HG02623 (cell line): ENCODE measurements around the gene LRFN5.

Experiments used
- ATAC-seq: cut with Tn5 transposase; IDR thresholded peaks from one replicate; pipeline ENCODE4 v1.9.1; 2021; ENCODE audit warnings: moderate library complexity; ENCODE audit not compliant: unreplicated experiment

LRFN5 gene

DNA sequence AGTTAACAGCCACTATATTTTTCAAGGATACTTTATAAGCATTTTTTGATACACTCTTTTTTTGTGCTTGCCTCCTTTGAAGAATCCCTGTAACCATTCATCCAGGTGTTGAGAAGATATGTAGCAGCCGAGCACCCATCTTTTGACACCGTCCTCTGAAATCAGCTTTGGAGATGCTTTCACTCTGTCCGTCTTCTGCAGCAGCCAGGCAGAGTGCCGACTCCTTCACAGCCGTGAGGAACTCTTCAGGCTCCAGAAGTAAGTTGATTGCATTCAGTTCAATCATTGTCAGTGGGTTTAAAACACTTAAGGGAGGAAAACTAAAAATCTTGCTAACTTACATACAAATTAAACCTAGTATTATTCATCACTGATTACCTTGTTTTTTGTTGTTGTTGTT is 160.1 kb downstream of the LRFN5 start:
- no peak for ATAC-seq

- ATAC-seq = no peak
Measured at GRCh38 chr14:41773536-41774279, 167.0 kb downstream of the LRFN5 start.

DNA sequence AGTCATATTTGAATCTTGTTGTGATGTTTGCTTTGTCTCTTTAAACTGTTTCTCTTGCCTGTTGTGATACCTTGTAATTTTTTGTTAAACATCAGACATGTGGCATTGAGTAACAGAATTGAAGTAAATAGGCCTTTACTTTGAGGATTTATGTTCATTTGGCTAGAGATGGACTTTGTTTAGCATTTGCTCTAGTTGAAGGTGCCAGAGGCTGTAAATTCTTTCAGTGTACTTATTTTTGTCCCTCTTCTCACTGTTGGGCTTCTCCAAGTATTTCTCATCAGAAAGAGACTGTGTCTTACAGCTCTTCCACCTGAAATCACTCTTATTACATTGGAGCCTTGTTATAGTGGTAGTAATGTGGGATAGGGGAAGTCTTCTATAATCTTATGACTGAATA is 175.8 kb downstream of the LRFN5 start:
- ATAC-seq = no peak

- no peak for ATAC-seq
Measured at GRCh38 chr14:41783403-41783802, 176.7 kb downstream of the LRFN5 start.

DNA sequence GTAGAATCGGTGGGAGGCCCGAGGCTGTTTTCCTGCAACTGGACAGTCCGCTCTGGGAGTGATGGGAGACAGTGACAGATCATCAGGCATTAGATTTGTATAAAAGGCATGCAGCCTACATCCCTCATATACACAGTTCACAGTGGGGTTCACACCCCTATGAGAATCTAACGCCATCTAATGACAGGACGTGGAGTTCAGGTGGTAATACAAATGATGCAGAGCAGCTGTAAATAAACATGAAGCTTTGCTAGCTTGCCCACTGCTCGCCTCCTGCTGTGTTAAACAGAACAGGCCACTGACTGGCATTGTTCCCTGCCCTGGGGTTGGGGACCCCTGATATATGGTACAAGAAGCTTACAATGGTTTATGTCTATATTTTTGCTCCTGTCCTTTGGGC is 179.0 kb downstream of the LRFN5 start:
- ATAC-seq = no peak

- no peak for ATAC-seq
Measured at GRCh38 chr14:41799817-41800216, 193.1 kb downstream of the LRFN5 start.

GRCh38 chr14:41805633-41806032 is 199.0 kb downstream of the LRFN5 start:
- no peak for ATAC-seq

DNA sequence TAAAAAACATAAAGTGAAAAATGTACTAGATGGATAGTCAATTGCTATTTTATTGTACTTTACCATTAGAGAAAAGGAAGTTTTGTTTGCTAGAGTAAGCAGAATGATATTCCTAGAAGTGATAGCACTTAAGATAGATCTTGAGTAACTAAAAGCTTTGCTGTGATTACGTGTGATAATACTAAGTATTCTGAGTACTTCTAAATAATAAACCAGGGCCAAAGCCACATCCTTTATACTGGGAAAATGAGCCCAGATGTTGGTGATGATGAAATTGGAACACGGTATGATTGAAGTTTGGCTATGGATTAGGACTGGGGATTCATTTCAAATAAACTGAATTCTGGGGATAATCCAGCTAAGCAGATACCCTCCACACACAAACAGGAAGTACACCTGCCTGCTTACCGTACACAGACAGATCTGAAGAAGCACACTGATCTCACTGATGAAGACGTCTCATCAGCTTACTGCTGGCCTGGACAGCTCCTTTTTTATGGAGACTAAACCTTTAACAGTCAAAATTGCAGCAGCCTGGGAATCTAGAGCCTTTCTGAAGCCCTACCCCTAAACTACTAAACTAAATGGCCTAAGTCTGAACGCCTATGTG is 199.8 kb downstream of the LRFN5 start:
- no peak for ATAC-seq

DNA sequence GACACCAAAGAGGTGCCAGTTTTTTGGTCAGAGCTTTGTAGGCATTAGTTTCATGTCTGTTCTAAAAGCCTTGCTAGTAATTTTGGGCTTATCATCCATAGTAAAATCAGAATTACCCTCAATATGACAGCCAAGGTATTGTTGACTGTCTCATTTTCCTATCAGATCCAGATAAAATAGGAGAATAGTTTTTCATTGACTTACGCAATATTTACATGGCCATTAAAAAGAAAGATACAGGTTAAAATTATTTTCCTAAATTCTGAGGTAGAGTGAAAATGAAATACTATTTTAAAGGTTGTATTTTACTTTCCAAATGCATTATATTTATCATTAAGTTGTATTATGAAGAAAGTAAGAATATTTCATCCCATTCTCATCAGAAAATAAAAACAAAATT is 203.7 kb downstream of the LRFN5 start:
- ATAC-seq = no peak

DNA sequence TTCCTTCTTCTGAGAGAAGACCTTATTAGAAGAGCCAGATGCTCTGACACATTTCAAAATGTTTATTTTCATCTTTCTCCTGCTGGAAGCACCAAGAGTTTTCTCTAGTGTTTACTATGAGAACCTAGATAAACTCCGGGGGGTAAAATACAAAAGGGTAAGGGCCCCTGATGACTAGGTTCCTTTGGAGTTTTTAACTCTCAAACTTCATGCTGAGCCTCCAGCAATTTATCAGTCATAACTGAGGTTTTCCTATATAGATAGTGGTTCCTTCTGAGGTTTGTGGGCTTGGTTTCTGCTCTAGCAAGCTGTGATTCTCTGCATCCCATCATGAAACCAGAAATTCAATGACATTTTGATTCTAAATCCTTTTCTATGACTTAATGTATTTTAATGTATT is 210.9 kb downstream of the LRFN5 start:
- no peak for ATAC-seq

GRCh38 chr14:41824441-41824840 is 217.8 kb downstream of the LRFN5 start:
- peak; percentile 58 for ATAC-seq

DNA sequence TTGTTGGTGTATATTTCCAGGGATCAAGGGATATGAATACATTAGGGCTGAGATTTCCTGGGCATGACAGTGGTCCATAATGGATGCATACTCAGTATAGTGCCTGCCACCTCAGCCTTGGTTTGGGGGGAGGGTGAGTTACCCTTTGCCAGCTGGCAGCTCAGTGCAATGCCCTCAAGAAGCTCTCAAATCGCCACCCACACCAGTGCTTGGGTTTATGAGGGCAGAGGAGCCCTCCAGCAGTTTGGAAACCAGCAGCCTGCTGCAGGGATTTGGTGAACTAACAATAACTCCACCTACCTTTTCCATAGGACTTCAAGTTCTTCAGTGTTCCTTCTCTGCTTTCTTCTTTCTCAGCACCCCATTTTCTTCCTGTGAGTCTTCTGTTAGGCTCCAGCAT is 218.9 kb downstream of the LRFN5 start:
- ATAC-seq = no peak

DNA sequence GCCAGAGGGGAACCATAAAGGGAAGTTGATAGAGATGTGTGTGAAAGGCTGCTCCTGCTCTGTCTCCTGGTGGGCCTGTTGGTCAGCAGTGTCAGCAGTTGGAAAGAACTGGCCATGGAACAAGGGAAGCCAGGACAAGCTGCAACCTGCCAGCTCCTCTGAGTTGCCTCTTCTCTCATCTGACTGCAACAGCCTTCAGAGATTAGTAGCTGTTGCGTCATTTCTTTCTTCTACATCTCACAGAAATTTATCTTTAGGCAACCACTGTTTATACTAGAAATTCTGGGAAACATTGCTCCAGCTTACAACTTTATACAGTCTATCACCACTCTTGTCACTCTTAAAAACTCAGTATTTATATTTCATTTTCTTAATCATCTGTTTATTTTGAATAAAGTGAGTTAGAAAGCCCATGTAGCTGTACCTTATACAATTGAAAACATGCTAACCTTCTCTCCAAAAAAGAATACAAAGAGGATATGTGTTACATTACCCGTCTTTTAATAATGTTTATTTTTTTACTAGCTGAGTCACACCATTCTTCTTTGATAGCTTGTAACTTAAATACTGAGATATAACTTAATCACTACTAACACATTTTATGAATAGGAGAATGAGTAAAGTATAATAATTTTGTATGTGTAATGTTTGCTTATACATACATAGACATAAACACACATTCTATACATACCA is 224.2 kb downstream of the LRFN5 start:
- ATAC-seq = no peak

- no peak for ATAC-seq
Measured at GRCh38 chr14:41839661-41840060, 233.0 kb downstream of the LRFN5 start.

GRCh38 chr14:41859336-41859735 is 252.7 kb downstream of the LRFN5 start:
- no peak for ATAC-seq

GRCh38 chr14:41860586-41860985 is 253.9 kb downstream of the LRFN5 start:
- ATAC-seq = no peak

GRCh38 chr14:41865894-41866293 is 259.2 kb downstream of the LRFN5 start:
- ATAC-seq = no peak

- ATAC-seq = no peak
Measured at GRCh38 chr14:41868396-41868795, 261.7 kb downstream of the LRFN5 start.

DNA sequence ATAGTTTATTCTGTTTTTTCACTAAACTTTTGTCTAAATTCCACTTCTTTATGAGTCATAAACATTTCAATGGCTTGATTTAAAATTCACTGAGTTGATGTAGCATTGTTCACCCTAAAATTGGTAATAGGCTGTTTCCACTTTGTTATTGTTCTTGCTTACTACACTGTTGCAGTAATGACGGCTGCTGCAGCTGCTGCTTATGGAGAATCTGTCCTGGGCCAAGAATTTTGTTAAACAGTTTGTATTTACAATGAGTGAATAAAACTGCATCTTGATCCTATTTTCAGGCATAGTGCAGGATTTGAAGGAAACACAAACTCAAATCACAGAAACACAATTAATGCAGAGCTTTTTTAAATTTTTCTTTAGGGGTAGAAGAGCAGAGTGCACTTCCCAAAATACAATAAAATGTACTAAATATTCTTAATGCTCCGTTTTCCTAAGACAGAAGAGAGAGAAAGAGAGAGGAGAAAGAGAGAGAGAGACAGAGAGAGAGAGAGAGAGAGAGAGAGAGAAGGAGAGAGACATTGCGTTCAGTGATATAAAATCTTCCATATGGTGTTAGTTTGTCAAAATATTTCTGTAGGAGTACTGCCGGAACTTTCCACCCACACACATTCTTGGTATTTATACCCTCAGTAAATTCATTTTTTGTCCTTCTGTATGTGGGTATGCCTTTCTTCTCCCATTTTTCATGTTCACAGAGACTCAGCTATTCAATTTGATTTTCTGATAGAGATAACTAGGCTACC is 266.4 kb downstream of the LRFN5 start:
- no peak for ATAC-seq

DNA sequence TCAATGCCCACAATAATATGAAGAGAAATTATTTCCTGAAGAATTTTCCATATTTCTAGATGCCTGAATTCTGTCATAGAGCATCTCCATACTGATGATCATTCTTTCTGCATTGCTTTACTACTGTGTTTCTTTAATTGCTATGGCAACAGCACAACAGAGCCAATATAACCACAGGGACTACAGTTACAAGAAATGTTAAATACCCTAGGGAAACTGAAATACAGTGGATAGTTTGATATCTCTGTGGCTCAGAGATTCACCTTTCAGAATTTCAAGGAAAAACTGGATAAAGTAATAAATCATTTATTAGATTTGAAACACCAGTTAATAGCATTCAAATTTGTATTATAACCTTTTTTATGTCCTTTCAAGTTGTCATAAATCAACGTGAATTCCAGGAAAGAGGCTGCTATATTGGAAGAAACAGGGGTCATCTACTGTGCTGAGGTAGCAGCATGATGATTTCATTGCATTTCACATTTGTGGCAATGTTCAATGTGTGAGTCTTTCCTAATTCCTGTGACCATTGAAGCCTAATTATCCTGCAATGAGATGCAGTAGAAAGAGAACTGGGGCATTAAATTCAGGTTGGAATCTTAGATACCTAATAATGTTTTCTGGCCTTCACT is 267.1 kb downstream of the LRFN5 start:
- ATAC-seq = no peak

DNA sequence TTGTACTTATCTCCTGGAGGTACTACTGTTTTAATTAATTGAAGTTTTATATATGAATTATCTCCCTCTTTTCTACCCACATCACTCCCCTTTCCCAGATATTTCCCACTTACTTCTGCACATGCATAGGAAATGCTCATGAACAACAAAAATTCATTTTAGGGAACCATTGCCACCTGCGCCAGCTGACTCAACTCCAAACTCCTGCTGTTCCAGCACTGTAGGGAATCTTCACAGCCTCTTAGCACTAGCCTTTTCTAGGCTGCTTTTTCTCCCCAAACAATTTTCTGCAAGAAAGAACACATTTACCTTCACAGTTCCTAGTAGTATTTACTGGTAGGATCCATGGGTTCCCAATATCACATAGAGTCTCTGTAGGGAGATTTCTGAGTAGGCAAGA is 268.4 kb downstream of the LRFN5 start:
- ATAC-seq = no peak
